GM19395 (cell line): ENCODE measurements around the gene CLDN6.

Experiments
- ATAC-seq: cut with Tn5 transposase; IDR thresholded peaks from one replicate; pipeline ENCODE4 v1.9.1; 2021; ENCODE audit warnings: mild to moderate bottlenecking, moderate library complexity; ENCODE audit not compliant: unreplicated experiment

CLDN6 gene

GRCh38 chr16:2974319-2975056 lies 43.5 kb downstream of the CLDN6 start:
- ATAC-seq: no peak

- no peak for ATAC-seq
Measured at GRCh38 chr16:2973605-2974318, 44.2 kb downstream of the CLDN6 start.

- no peak for ATAC-seq
Measured at GRCh38 chr16:2973093-2973492, 44.9 kb downstream of the CLDN6 start.

GRCh38 chr16:2971985-2972784 lies 45.8 kb downstream of the CLDN6 start:
- no peak for ATAC-seq

GRCh38 chr16:2971134-2971984 lies 46.6 kb downstream of the CLDN6 start:
- no peak for ATAC-seq

GRCh38 chr16:2970563-2970962 lies 47.4 kb downstream of the CLDN6 start:
- ATAC-seq: no peak

- ATAC-seq: no peak
Measured at GRCh38 chr16:2969545-2970521, 48.1 kb downstream of the CLDN6 start.

- peak; percentile 71 for ATAC-seq
Measured at GRCh38 chr16:2968738-2969544, 49.0 kb downstream of the CLDN6 start, which contains the start of gene PAQR4. TSS of gene PAQR4 (plus strand) at chr16:2969348. CDS start at chr16:2969675, 327 bp downstream.

GRCh38 chr16:2968368-2968737 lies 49.6 kb downstream of the CLDN6 start:
- ATAC-seq: no peak

- no peak for ATAC-seq
Measured at GRCh38 chr16:2967721-2968161, 50.2 kb downstream of the CLDN6 start.

GRCh38 chr16:2967211-2967631 lies 50.8 kb downstream of the CLDN6 start:
- no peak for ATAC-seq

GRCh38 chr16:2966808-2967191 lies 51.2 kb downstream of the CLDN6 start:
- no peak for ATAC-seq

- ATAC-seq: no peak
Measured at GRCh38 chr16:2966043-2966807, 51.8 kb downstream of the CLDN6 start.
